SKM-1 treated with dmso at 0.1 percent for 144 hours (cell line): ENCODE measurements around the gene PUM1.

Experiments
- DNase-seq: peaks from one replicate; lab custom pipeline; 2025; ENCODE audit not compliant: unreplicated experiment; lab: John Stamatoyannopoulos, UW

PUM1 gene

GRCh38 chr1:31032266-31032665 is 33.3 kb downstream of the PUM1 start:
- DNase-seq, result no peak

- no peak for DNase-seq
These were observed 34.0 kb downstream of the PUM1 start for GRCh38 chr1:31031330-31032143.

- no peak for DNase-seq
These were observed 36.5 kb downstream of the PUM1 start for GRCh38 chr1:31029026-31029425.

GRCh38 chr1:31027693-31028526 is 37.6 kb downstream of the PUM1 start:
- DNase-seq, result peak; percentile 93

GRCh38 chr1:31022259-31022658 is 43.3 kb downstream of the PUM1 start:
- DNase-seq, result no peak

- DNase-seq, result no peak
These were observed 45.3 kb downstream of the PUM1 start for GRCh38 chr1:31020007-31020790.

GRCh38 chr1:31019401-31019800 is 46.1 kb downstream of the PUM1 start:
- no peak for DNase-seq

- DNase-seq, result no peak
These were observed 48.6 kb downstream of the PUM1 start for GRCh38 chr1:31016868-31017267.

- DNase-seq, result no peak
These were observed 52.2 kb downstream of the PUM1 start for GRCh38 chr1:31013187-31013864.

GRCh38 chr1:31012210-31012924 is 53.1 kb downstream of the PUM1 start:
- DNase-seq, result no peak

GRCh38 chr1:31011719-31012118 is 53.8 kb downstream of the PUM1 start:
- DNase-seq, result no peak

- DNase-seq, result no peak
These were observed 55.2 kb downstream of the PUM1 start for GRCh38 chr1:31010086-31010989.

GRCh38 chr1:31007462-31007991 is 58.0 kb downstream of the PUM1 start:
- no peak for DNase-seq

GRCh38 chr1:31006747-31007146 is 58.8 kb downstream of the PUM1 start:
- no peak for DNase-seq

GRCh38 chr1:31005617-31006166 is 59.8 kb downstream of the PUM1 start:
- DNase-seq, result no peak

- no peak for DNase-seq
These were observed 60.3 kb downstream of the PUM1 start for GRCh38 chr1:31005198-31005597.

GRCh38 chr1:31004231-31004621 is 61.3 kb downstream of the PUM1 start:
- no peak for DNase-seq

GRCh38 chr1:31003613-31004230 is 61.8 kb downstream of the PUM1 start:
- no peak for DNase-seq
